WTC11 (cell line): ENCODE measurements around the gene GAL. TPM values are rescaled to one million over a fixed set of nuclear protein-coding genes. Genes with fewer than 3 reads are reported as not detected.

Experiments
- ATAC-seq: fragments of 200-7000 bp; cut with Tn5 transposase; 2 replicates; pipeline ENCODE4 v1.10.0; 2021; ENCODE audit warnings: mild to moderate bottlenecking, moderate library complexity
- CTCF ChIA-PET: fragments of 300-600 bp; sonication (Branson Sonifier 250); formaldehyde crosslinking; loops from one replicate; lab custom pipeline; 2021; ENCODE audit warnings: antibody characterized with exemption; lab: Charles Lee
- POLR2A ChIA-PET: fragments of 350-600 bp; sonication (Branson Sonifier 250); formaldehyde crosslinking; loops from one replicate; lab custom pipeline; 2021; ENCODE audit warnings: antibody characterized with exemption; lab: Charles Lee
- DNase-seq: peaks from one replicate; pipeline ENCODE4 v3.0.0; 2021; ENCODE audit warnings: low spot score
- H3K27ac Mint-ChIP-seq: 2 replicates; pipeline ENCODE4 v1.8.0; 2021; ENCODE audit warnings: mixed read lengths
- H3K27me3 Mint-ChIP-seq: 2 replicates; pipeline ENCODE4 v1.8.0; 2021; ENCODE audit warnings: low read depth, mild to moderate bottlenecking, moderate library complexity, mixed read lengths
- H3K36me3 Mint-ChIP-seq: 2 replicates; pipeline ENCODE4 v1.8.0; 2021; ENCODE audit warnings: mixed read lengths
- H3K4me1 Mint-ChIP-seq: 2 replicates; pipeline ENCODE4 v1.8.0; 2022; ENCODE audit warnings: mixed read lengths
- H3K4me3 Mint-ChIP-seq: 2 replicates; pipeline ENCODE4 v1.8.0; 2021; ENCODE audit warnings: mild to moderate bottlenecking, moderate library complexity, mixed read lengths
- H3K9me3 Mint-ChIP-seq: 2 replicates; pipeline ENCODE4 v1.8.0; 2021; ENCODE audit warnings: mixed read lengths
- ATF2 ChIP-seq: sonication (generic); formaldehyde crosslinking; IDR thresholded peaks from 2 replicates; pipeline ENCODE4 v1.8.1; 2022; ENCODE audit warnings: low read depth, missing genetic modification reagents, borderline replicate concordance
- CREB1 ChIP-seq: sonication (generic); formaldehyde crosslinking; IDR thresholded peaks from 2 replicates; pipeline ENCODE4 v1.8.0; 2023; ENCODE audit warnings: mild to moderate bottlenecking, missing genetic modification reagents
- E2F5 ChIP-seq: sonication (generic); formaldehyde crosslinking; IDR thresholded peaks from 2 replicates; pipeline ENCODE4 v1.8.1; 2022; ENCODE audit warnings: mild to moderate bottlenecking, moderate library complexity, missing genetic modification reagents
- EMX1 ChIP-seq: fragments of 250-450 bp; sonication (Bioruptor Pico); IDR thresholded peaks from 2 replicates; pipeline ENCODE4 v1.8.0; 2021; ENCODE audit warnings: mild to moderate bottlenecking
- GTF2I ChIP-seq: fragments of 250-450 bp; sonication (Bioruptor Pico); conservative IDR thresholded peaks from 2 replicates; pipeline ENCODE4 v1.4.0; 2021; ENCODE audit warnings: mild to moderate bottlenecking
- IRF1 ChIP-seq: sonication (generic); formaldehyde crosslinking; IDR thresholded peaks from 2 replicates; pipeline ENCODE4 v1.8.0; 2023; ENCODE audit warnings: missing genetic modification reagents
- JUN ChIP-seq: sonication (generic); formaldehyde crosslinking; IDR thresholded peaks from 2 replicates; pipeline ENCODE4 v1.8.0; 2023; ENCODE audit warnings: mild to moderate bottlenecking, missing genetic modification reagents
- KAT7 ChIP-seq: sonication (generic); formaldehyde crosslinking; IDR thresholded peaks from 2 replicates; pipeline ENCODE4 v1.8.1; 2023; ENCODE audit warnings: missing genetic modification reagents, mild to moderate bottlenecking, borderline replicate concordance
- MLX ChIP-seq: sonication (generic); formaldehyde crosslinking; IDR thresholded peaks from 2 replicates; pipeline ENCODE4 v1.8.1; 2023; ENCODE audit warnings: mild to moderate bottlenecking, missing genetic modification reagents, moderate library complexity
- NR1H2 ChIP-seq: sonication (generic); formaldehyde crosslinking; IDR thresholded peaks from 2 replicates; pipeline ENCODE4 v1.9.0; 2021; ENCODE audit warnings: mild to moderate bottlenecking, moderate library complexity, missing genetic modification reagents
- PRDM15 ChIP-seq: sonication (generic); formaldehyde crosslinking; IDR thresholded peaks from 2 replicates; pipeline ENCODE4 v1.8.0; 2022; ENCODE audit warnings: missing genetic modification reagents
- PREB ChIP-seq: sonication (generic); formaldehyde crosslinking; IDR thresholded peaks from 2 replicates; pipeline ENCODE4 v1.8.1; 2022; ENCODE audit warnings: mild to moderate bottlenecking, missing genetic modification reagents, moderate library complexity, borderline replicate concordance
- RELA ChIP-seq: sonication (generic); formaldehyde crosslinking; IDR thresholded peaks from 2 replicates; pipeline ENCODE4 v1.8.1; 2022; ENCODE audit warnings: missing genetic modification reagents, mild to moderate bottlenecking, borderline replicate concordance
- STAT6 ChIP-seq: sonication (generic); formaldehyde crosslinking; conservative IDR thresholded peaks from 2 replicates; pipeline ENCODE4 v1.8.1; 2023; ENCODE audit warnings: mild to moderate bottlenecking, low read depth, missing genetic modification reagents, moderate library complexity
- TEAD4 ChIP-seq: sonication (generic); formaldehyde crosslinking; IDR thresholded peaks from 2 replicates; pipeline ENCODE4 v1.8.0; 2022; ENCODE audit warnings: mild to moderate bottlenecking, missing genetic modification reagents
- ZMAT4 ChIP-seq: fragments of 250-450 bp; sonication (Bioruptor Pico); IDR thresholded peaks from 2 replicates; pipeline ENCODE4 v1.9.0; 2021; ENCODE audit warnings: mild to moderate bottlenecking
- ZNF121 ChIP-seq: sonication (generic); formaldehyde crosslinking; IDR thresholded peaks from 2 replicates; pipeline ENCODE4 v1.8.0; 2023; ENCODE audit warnings: missing genetic modification reagents
- ZNF423 ChIP-seq: fragments of 250-450 bp; sonication (Bioruptor Pico); IDR thresholded peaks from 2 replicates; pipeline ENCODE4 v2.1.2; 2022; ENCODE audit warnings: mild to moderate bottlenecking, moderate library complexity
- total RNA-seq: library from RNA; stranded (reverse); gene quantifications from 3 replicates; pipeline ENCODE4 v1.2.3, GENCODE V29; 2021

The GAL gene
- total RNA-seq, 1 experiment from 2014 or later, result 102 TPM

GRCh38 chr11:68707527-68707926, 23.2 kb downstream of the GAL start (continued):
- no peak for TF ChIP-seq STAT6

GRCh38 chr11:68709062-68709461, 24.7 kb downstream of the GAL start:
- Mint-ChIP-seq H3K9me3 (no peaks in the 10 kb centered on the region), H3K36me3 (no peaks in the 10 kb centered on the region; the same call in 1 of the 2 replicates), H3K4me1 (peaks cover 46% of the 10 kb centered on the region), H3K27ac (no peak overlapping the region)
- DNase-seq, result no peak
- CTCF ChIA-PET, result interaction anchor here (0.7 to 1.2 kb wide), 3 partner anchors 77 to 242 kb away, joined by 3 read pairs; no protein-coding TSS in a partner anchor
- no peak for TF ChIP-seq PREB (CRISPR knock-in tag)
- TF ChIP-seq PRDM15 (CRISPR knock-in tag), result no peak
- no peak for TF ChIP-seq KAT7 (CRISPR knock-in tag)
- TF ChIP-seq GTF2I (CRISPR knock-in tag), result no peak
- TF ChIP-seq ATF2, result no peak
- TF ChIP-seq E2F5, result no peak
- no peak for TF ChIP-seq RELA (CRISPR knock-in tag)
- no peak for TF ChIP-seq STAT6
- no peak for TF ChIP-seq IRF1 (CRISPR knock-in tag)
- TF ChIP-seq ZMAT4 (CRISPR knock-in tag), result no peak
- no peak for TF ChIP-seq MLX (CRISPR knock-in tag)
- TF ChIP-seq CREB1 (CRISPR knock-in tag), result no peak
- TF ChIP-seq ZNF121 (CRISPR knock-in tag), result no peak
- no peak for TF ChIP-seq JUN (CRISPR knock-in tag)
- no peak for TF ChIP-seq EMX1 (CRISPR knock-in tag)
- TF ChIP-seq TEAD4 (CRISPR knock-in tag), result no peak
- no peak for TF ChIP-seq ZNF423 (CRISPR knock-in tag)
- no peak for TF ChIP-seq NR1H2 (CRISPR knock-in tag)
- TF ChIP-seq, all 79 proteins: peak for 0
- no peaks in the 10 kb centered on the region for H3K27me3 Mint-ChIP-seq
- no peak overlapping the region for H3K4me3 Mint-ChIP-seq
- POLR2A ChIA-PET, result interaction anchor here (0.5 kb wide), 1 partner anchor 33 kb away, joined by 3 read pairs; no protein-coding TSS in a partner anchor
- no peak for ATAC-seq
